ENCODE data around the gene FLNB.
"Not testable (repeated sequence)": the region's sequence is repeated elsewhere in the genome, so short reads cannot be mapped to it uniquely, and the experiment has no call there.

Gene FLNB

GRCh38 chr3:57980416-57980815 lies 27.8 kb upstream of the FLNB start:
- DNase-seq (ENCODE audit: low spot score) = no peak

GRCh38 chr3:57981483-57982087 lies 26.6 kb upstream of the FLNB start:
- no peak for DNase-seq (ENCODE audit: low spot score)

- no peak for DNase-seq (ENCODE audit: low spot score)
Measured at GRCh38 chr3:57982561-57983243, 25.5 kb upstream of the FLNB start.

- DNase-seq (ENCODE audit: low spot score) = no peak
Measured at GRCh38 chr3:57983734-57984518, 24.3 kb upstream of the FLNB start.

GRCh38 chr3:57985176-57985983 lies 22.8 kb upstream of the FLNB start:
- no peak for DNase-seq (ENCODE audit: low spot score)

GRCh38 chr3:57985984-57986246 lies 22.3 kb upstream of the FLNB start:
- no peak for DNase-seq (ENCODE audit: low spot score)

- DNase-seq (ENCODE audit: low spot score) = no peak
Measured at GRCh38 chr3:57986261-57986660, 22.0 kb upstream of the FLNB start.

- DNase-seq (ENCODE audit: low spot score) = not testable (repeated sequence)
Measured at GRCh38 chr3:57989198-57989597, 19.0 kb upstream of the FLNB start.

GRCh38 chr3:57989646-57990045 lies 18.6 kb upstream of the FLNB start:
- DNase-seq (ENCODE audit: low spot score) = no peak

- DNase-seq (ENCODE audit: low spot score) = no peak
Measured at GRCh38 chr3:57992452-57993213, 15.6 kb upstream of the FLNB start.

GRCh38 chr3:57998366-57999283 lies 9.6 kb upstream of the FLNB start:
- no peak for DNase-seq (ENCODE audit: low spot score)

- no peak for DNase-seq (ENCODE audit: low spot score)
Measured at GRCh38 chr3:57999417-58000115, 8.7 kb upstream of the FLNB start.

GRCh38 chr3:58000306-58001085 lies 7.7 kb upstream of the FLNB start:
- DNase-seq (ENCODE audit: low spot score) = no peak

- DNase-seq (ENCODE audit: low spot score) = no peak
Measured at GRCh38 chr3:58001086-58001467, 7.1 kb upstream of the FLNB start.

- DNase-seq (ENCODE audit: low spot score) = no peak
Measured at GRCh38 chr3:58001979-58002378, 6.2 kb upstream of the FLNB start.

- DNase-seq (ENCODE audit: low spot score) = no peak
Measured at GRCh38 chr3:58003093-58003492, 5.1 kb upstream of the FLNB start.

GRCh38 chr3:58004973-58005372 lies 3.2 kb upstream of the FLNB start:
- no peak for DNase-seq (ENCODE audit: low spot score)

- DNase-seq (ENCODE audit: low spot score) = no peak
Measured at GRCh38 chr3:58005669-58006068, 2.6 kb upstream of the FLNB start.

- DNase-seq (ENCODE audit: low spot score) = no peak
Measured at GRCh38 chr3:58006661-58007060, 1.6 kb upstream of the FLNB start.
